Stimulated activated CD4-positive, alpha-beta T cell treated with anti-CD3 and anti-CD28 coated beads, Interleukin-15, amount 100 ng/mL, for 24 hours (primary cell): ENCODE data around the gene CHRNA10.
"Not testable (repeated sequence)": the region's sequence is repeated elsewhere in the genome, so short reads cannot be mapped to it uniquely, and the experiment has no call there.

ENCODE experiments used
- DNase-seq: peaks from one replicate; pipeline ENCODE4 v3.0.0-alpha.2; 2020

Gene CHRNA10

GRCh38 chr11:3664032-3664630 is 7.1 kb downstream of the CHRNA10 start:
- no peak for DNase-seq

GRCh38 chr11:3662856-3663255 is 8.3 kb downstream of the CHRNA10 start:
- DNase-seq = no peak

- DNase-seq = no peak
Observed at GRCh38 chr11:3660960-3661359, 10.2 kb downstream of the CHRNA10 start.

- DNase-seq = no peak
Observed at GRCh38 chr11:3659595-3660515, 11.3 kb downstream of the CHRNA10 start.

- no peak for DNase-seq
Observed at GRCh38 chr11:3658252-3658651, 12.9 kb downstream of the CHRNA10 start.

- DNase-seq = not testable (repeated sequence)
Observed at GRCh38 chr11:3657331-3657730, 13.9 kb downstream of the CHRNA10 start.

GRCh38 chr11:3655547-3655946 is 15.6 kb downstream of the CHRNA10 start:
- DNase-seq = no peak

- DNase-seq = not testable (repeated sequence)
Observed at GRCh38 chr11:3652514-3652913, 18.7 kb downstream of the CHRNA10 start.

GRCh38 chr11:3649374-3649773 is 21.8 kb downstream of the CHRNA10 start:
- not testable (repeated sequence) for DNase-seq

- DNase-seq = not testable (repeated sequence)
Observed at GRCh38 chr11:3648843-3649242, 22.3 kb downstream of the CHRNA10 start.

- no peak for DNase-seq
Observed at GRCh38 chr11:3645552-3645951, 25.6 kb downstream of the CHRNA10 start.

GRCh38 chr11:3644817-3645235 is 26.4 kb downstream of the CHRNA10 start, which contains the start of gene ART1:
ART1 (plus strand) TSS chr11:3645128; CDS start chr11:3659214, 14,086 bp downstream.
- DNase-seq = no peak

GRCh38 chr11:3643102-3643546 is 28.1 kb downstream of the CHRNA10 start:
- not testable (repeated sequence) for DNase-seq

GRCh38 chr11:3642071-3642951 is 28.9 kb downstream of the CHRNA10 start:
- peak; percentile 74 for DNase-seq

GRCh38 chr11:3641701-3642070 is 29.5 kb downstream of the CHRNA10 start, which contains the start of gene ART5:
ART5 (minus strand) TSS chr11:3641992; CDS start chr11:3641862, 130 bp downstream.
- no peak for DNase-seq

- no peak for DNase-seq
Observed at GRCh38 chr11:3641191-3641590, 30.0 kb downstream of the CHRNA10 start.

- DNase-seq = no peak
Observed at GRCh38 chr11:3639841-3640240, 31.3 kb downstream of the CHRNA10 start.

- DNase-seq = no peak
Observed at GRCh38 chr11:3638513-3638912, 32.7 kb downstream of the CHRNA10 start.

- DNase-seq = no peak
Observed at GRCh38 chr11:3637201-3637600, 34.0 kb downstream of the CHRNA10 start.

GRCh38 chr11:3635641-3636375 is 35.4 kb downstream of the CHRNA10 start:
- no peak for DNase-seq

GRCh38 chr11:3632070-3632660 is 39.0 kb downstream of the CHRNA10 start:
- DNase-seq = no peak

GRCh38 chr11:3631331-3631730 is 39.9 kb downstream of the CHRNA10 start:
- DNase-seq = no peak
